ENCODE data around the gene ADPGK. TPM values are rescaled to one million over a fixed set of nuclear protein-coding genes. Genes with fewer than 3 reads are reported as not detected.
"Not testable (repeated sequence)": the region's sequence is repeated elsewhere in the genome, so short reads cannot be mapped to it uniquely, and the experiment has no call there.

The ADPGK gene
- total RNA-seq, 4 donors from 2014 or later = 45.7 to 93.2 (median 61.1) TPM

GRCh38 chr15:72818632-72819031, 35.1 kb upstream of the ADPGK start:
- no peak for DNase-seq (ENCODE audit: low spot score)
- TF ChIP-seq CTCF (IDR thresholded peaks at IDR 0.05) = no peak
- ATAC-seq (ENCODE audit: low FRiP score) = no peak

GRCh38 chr15:72813345-72814004, 29.9 kb upstream of the ADPGK start:
- no peak for TF ChIP-seq CTCF (IDR thresholded peaks at IDR 0.05)
- ATAC-seq (ENCODE audit: low FRiP score) (no peak), DNase-seq (ENCODE audit: low spot score) (no peak)

GRCh38 chr15:72809329-72809728, 25.8 kb upstream of the ADPGK start:
- no peak for TF ChIP-seq CTCF (IDR thresholded peaks at IDR 0.05)
- ATAC-seq (ENCODE audit: low FRiP score) = no peak
- no peak for DNase-seq (ENCODE audit: low spot score)

- DNase-seq (ENCODE audit: low spot score); ATAC-seq (ENCODE audit: low FRiP score): not testable (repeated sequence)
Observed at GRCh38 chr15:72807346-72807745, 23.8 kb upstream of the ADPGK start.

GRCh38 chr15:72803006-72803405, 19.4 kb upstream of the ADPGK start:
- TF ChIP-seq CTCF (IDR thresholded peaks at IDR 0.05) = no peak
- ATAC-seq (ENCODE audit: low FRiP score) = no peak
- no peak for DNase-seq (ENCODE audit: low spot score)

GRCh38 chr15:72801590-72802325, 18.2 kb upstream of the ADPGK start:
- TF ChIP-seq CTCF (IDR thresholded peaks at IDR 0.05) = no peak
- ATAC-seq (ENCODE audit: low FRiP score) (no peak), DNase-seq (ENCODE audit: low spot score) (no peak)

- TF ChIP-seq CTCF (IDR thresholded peaks at IDR 0.05) = no peak
- DNase-seq (ENCODE audit: low spot score) (no peak), ATAC-seq (ENCODE audit: low FRiP score) (no peak)
Observed at GRCh38 chr15:72800833-72801481, 17.4 kb upstream of the ADPGK start.
